ENCODE measurements around the gene TLK2.
"Not testable (repeated sequence)": the region's sequence is repeated elsewhere in the genome, so short reads cannot be mapped to it uniquely, and the experiment has no call there.

Gene TLK2

DNA sequence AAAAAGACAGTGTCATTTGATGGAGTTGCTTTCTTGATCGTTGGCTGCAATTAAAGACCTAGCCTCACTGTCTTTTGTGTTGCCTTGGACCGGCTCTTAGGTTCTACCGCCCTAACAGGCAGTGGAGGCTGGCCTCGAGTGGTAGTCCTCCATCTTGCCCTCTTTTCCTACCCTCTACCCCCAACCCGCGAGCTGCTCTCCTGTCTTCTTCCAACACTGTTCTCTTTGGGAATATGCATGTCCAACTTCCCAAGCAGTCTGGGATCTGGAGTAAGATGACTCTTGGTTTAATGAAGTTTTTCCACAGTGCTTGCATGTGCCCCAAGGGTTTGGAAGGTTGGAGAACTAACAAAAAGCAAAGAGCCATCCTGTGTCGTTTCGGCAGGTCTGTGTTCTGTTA lies 1.5 kb upstream of the TLK2 start:
- DNase-seq (ENCODE audit: insufficient read length, low spot score); FAIRE-seq: not testable (repeated sequence)

DNA sequence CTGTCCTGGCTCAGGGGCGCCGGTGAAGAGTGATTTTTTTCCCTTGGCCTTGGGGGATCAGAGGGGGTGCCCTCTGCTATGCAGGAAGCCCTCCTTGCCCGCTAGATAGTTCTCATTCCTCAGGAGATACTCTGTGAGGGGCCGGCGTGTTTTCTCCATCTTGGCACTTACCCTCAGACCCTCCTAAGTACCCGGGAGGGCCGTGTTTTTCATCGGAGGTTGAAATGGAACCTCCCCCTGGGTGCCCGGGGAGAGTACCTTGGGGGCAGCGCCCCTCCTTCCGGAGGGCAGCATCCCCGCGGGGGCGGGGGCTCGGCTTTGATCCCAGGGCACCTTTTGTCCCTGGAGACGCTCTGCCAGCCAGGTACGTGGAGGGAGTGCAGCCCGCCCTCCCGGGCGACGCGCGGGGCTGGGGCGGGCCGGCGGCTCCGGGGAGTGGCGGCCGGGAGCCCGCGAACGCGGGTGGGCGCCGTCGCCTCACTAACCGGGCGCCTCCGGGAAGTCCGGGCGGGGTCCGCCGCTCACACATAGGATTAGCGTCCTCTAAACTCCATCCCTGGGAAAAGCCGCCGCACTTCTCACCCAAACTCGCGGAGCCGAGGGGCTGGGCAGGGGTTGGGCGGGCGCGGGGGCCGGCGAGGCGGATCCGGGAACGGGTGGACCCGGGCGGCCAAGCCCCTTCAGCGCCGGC lies 762 bp upstream of the TLK2 start:
- not testable (repeated sequence) for FAIRE-seq; DNase-seq (ENCODE audit: insufficient read length, low spot score)

DNA sequence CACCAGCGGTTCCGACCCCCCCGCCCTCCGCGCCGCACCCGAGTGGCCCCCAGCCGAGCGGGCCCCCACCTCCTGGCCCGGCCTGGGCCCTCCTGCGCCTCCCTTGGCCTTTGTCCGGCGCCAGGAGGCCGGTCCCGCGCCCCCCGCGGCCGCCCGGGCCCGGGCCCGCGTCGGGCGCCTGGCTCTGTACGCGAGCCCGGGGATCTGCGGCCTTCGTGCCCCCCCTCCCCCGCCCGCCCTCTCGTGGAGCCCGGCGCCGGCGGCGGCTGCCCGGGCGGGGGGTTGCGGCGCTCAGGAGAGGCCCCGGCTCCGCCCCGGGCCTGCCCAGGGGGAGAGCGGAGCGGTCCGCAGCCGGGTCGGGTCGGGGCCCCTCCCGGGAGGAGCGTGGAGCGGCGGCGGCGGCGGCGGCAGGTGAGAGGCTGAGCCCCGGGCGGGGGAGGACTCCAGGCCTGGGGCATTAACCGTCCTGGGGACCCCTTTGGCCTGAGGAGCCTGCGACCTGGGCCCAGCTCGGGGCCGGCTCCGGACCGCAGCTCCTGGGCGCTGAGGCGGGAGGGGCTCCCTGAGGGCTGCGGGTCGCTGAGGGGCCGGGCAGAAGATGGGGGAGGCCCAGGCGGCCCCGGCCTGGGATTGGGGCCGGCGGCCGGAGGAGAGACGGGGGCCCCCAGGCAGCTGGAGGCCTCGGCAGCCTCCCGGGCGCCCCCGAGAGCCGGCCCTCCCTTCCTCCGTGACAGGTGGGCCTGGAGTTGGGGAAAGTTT lies 434 bp downstream of the TLK2 start:
- DNase-seq (ENCODE audit: insufficient read length, low spot score); FAIRE-seq: not testable (repeated sequence)

DNA sequence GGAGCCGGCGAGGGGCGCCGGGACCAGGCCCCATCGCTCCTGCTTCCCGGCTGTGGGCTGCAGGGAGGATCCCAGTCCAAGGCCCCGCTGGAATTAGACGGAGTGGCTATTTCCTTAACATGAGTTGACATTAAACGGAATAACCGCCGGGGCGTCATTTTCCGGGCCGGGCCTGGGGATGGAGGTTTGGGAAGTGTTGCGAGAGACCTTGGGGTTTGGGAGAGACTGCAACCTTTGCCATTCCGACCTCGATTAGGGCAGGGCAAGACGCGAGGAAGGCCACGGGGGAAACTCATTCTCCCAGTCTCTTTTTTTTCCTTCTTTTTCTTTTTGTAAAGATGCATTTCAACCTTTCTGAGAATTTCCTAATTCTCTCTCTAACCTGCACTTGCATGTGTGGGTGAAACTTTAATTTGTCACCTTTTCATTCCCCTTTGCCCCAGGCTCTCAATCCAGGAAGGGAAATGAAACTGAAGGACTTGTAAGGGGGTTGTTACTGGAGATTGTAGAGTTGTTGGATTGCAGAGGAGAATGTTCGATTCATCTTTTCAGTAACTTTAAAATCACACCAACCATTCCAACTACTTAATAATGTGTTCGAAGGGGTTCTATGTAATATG lies 1.1 kb downstream of the TLK2 start:
- FAIRE-seq; DNase-seq (ENCODE audit: insufficient read length, low spot score): not testable (repeated sequence)

DNA sequence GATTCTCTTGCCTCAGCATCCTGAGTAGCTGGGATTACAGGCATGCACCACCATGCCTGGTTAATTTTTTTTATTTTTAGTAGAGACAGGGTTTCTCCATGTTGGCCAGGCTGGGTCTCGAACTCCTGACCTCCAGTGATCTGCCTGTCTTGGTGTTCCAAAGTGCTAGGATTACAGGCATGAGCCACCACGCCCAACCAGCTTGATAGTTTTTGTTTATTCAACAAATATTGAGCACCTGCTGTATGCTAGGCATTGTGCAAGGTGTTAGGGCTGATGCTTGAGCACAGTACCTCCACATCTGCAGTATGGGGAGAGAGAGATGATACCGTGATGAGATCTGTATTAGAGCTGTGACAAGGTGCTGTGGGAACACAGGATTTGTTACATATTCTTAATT lies 3.9 kb downstream of the TLK2 start:
- FAIRE-seq; DNase-seq (ENCODE audit: insufficient read length, low spot score): not testable (repeated sequence)

DNA sequence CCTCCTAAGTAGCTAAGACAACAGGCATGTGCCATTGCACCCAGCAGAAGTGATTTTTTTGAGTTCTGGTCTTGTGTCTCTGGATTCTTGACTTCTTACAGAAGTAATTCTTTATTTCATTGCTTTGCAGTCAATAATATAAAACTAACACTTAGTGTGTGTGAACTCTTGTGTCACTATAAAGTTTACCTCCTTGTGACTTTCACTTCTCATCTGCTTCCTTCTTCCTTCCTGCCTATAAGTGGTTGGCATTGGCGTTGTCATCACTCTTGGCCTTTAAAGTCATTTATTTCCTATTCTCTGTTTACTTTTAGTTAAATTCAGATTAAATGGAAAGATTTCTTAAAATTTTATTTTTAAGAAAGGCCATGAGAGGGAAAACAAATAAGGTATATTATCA lies 12.4 kb downstream of the TLK2 start:
- not testable (repeated sequence) for FAIRE-seq

DNA sequence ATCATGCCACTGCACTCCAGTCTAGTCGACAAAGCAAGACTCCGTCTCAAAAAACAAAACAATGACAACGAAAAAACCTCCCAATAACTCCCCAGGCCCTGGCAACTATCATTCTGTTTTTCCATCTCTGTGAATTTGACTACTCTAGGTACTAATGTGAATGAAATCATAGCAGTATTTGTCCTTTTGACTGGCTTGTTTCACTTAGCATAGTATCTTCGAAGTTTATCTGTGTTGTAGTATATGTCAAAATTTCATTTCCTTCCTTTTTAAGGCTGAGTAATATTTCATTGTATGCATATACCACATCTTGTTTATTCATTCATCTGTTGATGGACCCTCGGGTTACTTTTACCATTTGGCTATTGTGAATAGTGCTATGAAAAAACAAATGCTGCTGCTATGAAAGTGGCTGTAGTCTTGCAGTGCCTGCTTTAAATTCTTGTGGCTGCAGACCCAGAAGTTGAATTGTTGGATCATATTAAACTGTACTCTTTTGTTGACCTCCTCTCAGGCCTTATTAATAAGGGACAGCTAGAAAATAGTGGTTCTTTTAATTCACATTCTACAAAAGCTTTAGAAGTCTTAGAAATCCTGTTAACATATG lies 14.5 kb downstream of the TLK2 start:
- not testable (repeated sequence) for FAIRE-seq

More for the DNA sequence above, 12.4 kb downstream of the TLK2 start:
- DNase-seq (ENCODE audit: insufficient read length, low spot score) = not testable (repeated sequence)

DNA sequence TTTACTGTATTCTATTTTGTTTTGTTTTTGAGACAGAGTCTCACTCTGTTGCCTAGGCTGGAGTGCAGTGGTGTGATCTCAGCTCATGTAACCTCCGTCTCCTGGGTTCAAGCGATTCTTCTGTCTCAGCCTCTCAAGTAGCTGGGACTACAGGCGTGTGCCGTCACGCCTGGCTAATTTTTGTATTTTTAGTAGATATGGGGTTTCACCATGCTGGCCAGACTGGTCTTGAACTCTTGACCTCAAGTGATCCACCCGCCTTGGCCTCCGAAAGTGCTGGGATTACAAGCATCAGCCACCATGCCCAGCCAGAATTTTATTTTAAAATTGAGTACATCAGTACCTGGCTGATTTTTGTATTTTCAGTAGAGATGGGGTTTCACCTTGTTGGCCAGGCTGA lies 15.4 kb downstream of the TLK2 start:
- not testable (repeated sequence) for FAIRE-seq; DNase-seq (ENCODE audit: insufficient read length, low spot score)

More for the DNA sequence above, 14.5 kb downstream of the TLK2 start:
- not testable (repeated sequence) for DNase-seq (ENCODE audit: insufficient read length, low spot score)

DNA sequence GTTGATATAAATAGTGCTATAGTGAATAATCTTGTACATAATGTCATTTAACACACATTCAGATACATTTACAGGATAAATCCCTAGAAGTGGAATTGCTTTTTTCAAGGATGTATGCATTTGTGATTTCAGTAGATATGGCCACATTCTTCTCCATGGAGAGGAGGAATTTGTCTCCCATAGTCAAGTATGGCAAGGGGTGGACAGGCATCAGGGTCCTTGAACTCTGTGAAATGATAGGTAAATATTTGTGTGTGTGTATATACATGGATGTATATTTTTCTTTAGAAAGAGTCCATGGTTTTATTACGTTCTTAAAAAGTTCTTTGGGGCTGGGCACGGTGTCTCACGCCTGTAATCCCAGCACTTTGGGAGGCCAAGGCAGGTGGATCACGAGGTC lies 17.7 kb downstream of the TLK2 start:
- FAIRE-seq = not testable (repeated sequence)

DNA sequence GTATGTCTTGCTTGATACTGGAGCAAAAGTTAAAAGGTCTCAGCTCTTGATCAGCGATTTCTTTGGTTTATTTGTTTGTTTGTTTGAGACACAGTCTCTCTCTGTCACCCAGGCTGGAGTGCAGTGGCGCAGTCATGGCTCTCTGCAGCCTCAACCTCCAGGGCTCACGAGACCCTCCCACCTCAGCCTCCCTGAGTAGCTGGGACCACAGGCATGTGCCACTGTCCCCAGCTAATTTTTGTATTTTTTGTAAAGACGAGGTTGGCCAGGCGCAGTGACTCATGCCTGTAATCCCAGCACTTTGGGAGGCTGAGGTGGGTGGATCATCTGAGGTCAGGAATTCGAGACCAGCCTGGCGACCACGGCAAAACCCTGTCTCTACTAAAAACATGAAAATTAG lies 20.2 kb downstream of the TLK2 start:
- FAIRE-seq; DNase-seq (ENCODE audit: insufficient read length, low spot score): not testable (repeated sequence)

More for the DNA sequence above, 17.7 kb downstream of the TLK2 start:
- not testable (repeated sequence) for DNase-seq (ENCODE audit: insufficient read length, low spot score)

DNA sequence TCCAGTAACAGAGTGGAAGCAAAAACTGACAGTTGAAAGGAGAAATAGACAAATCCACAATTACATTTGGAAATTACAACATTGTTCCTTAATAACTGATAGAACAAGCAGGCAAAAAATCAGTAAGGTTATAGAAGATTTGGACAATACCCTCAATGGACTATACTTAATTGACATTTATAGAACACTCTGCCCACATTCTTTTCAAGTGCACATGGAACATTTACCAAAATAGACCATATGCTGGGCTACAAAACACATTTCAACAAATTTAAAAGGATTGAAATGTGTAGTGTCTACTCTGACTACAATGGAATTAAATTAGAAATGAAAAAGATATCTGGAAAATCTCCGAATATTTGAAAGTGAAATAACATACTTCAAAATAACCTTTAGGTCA lies 21.8 kb downstream of the TLK2 start:
- DNase-seq (ENCODE audit: insufficient read length, low spot score); FAIRE-seq: not testable (repeated sequence)

DNA sequence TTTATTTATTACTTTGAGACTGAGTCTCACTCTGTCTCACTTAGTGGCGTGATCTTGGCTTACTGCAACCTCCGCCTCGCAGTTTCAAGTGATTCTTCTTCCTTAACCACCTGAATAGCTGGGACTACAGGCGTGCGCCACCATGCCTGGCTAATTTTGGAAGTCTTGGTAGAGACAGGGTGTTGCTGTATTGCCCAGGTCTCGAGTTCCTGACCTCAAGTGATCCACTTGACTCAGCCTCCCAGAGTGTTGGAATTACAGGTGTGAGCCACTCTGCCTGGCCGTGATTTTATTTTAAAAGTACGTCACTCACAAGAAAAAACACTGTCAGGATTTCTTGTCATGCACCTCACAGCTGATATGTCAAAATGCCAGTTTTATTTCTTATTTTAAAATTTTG lies 26.2 kb downstream of the TLK2 start:
- not testable (repeated sequence) for DNase-seq (ENCODE audit: insufficient read length, low spot score); FAIRE-seq

DNA sequence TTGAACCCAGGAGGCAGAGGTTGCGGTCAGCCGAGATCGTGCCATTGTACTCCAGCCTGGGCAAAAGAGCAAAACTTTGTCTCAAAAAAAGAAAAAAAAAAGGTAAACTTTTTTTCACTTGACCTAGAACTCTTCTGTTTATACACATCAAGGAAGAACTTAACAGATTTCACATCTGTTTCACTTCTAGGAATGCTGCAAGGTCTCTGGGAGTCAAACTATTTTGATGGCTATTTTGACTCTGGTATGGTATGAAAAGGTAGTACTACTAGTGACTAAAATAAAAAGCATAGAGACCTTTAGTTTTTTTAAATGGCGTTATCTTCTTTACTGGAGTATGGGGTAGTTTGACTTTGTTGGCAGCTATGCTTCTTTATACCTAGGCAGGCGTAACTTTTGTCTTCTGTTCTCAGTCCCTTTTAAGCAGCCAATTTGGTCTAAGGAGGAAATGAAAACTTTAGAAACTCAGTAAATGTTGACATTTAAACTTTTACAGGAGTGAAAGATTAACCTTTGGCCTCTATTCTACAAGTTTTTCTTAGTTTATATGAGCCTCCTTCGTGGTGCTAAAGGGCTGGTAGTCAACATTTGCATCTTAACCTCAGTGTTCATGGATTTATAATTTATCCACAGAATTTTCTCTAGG lies 28.7 kb downstream of the TLK2 start:
- FAIRE-seq; DNase-seq (ENCODE audit: insufficient read length, low spot score): not testable (repeated sequence)

DNA sequence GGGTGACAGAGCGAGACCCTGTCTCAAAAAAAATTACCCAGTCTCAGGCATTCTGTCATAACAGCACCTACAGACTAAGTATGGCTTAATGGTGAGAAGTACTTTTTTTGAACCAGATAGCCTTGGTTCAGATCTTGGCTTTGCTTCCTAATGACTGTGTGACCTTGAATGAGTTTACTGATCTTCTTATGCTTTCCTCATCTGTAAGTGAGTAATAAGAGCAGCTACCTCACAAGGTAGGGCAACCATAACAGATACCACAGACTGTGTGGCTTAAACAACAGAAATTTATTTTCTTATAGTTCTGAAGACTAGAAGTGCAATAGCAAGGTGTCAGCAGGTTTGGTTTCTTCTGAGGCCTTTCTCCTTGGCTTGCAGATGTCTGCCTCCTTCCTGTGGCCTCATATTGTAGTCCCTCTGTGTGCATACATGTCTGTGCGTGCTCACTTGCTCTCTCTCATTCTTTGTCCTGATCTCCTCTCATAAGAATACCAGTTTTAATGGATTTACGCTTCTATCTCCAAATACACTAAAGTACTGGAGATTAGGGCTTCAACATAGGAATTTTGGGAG lies 31.7 kb downstream of the TLK2 start:
- DNase-seq (ENCODE audit: insufficient read length, low spot score); FAIRE-seq: not testable (repeated sequence)

DNA sequence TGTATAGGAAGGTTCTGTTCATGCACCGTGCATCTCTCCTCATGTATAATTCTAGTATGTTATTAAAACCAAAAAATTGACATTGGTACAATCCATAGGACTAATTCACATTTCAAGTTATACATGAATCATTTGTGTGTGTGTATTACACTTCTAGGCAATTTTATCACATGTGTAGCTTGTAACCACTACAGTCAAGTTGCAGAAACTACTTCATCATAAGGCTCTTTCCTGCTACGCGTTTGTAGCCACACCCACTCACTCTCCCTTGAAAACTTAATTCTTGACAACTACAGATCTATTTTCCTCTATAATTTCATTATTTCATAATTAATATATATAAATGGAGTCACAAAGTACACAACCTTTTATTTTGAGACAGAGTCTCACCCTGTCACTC lies 32.4 kb downstream of the TLK2 start:
- not testable (repeated sequence) for FAIRE-seq; DNase-seq (ENCODE audit: insufficient read length, low spot score)

DNA sequence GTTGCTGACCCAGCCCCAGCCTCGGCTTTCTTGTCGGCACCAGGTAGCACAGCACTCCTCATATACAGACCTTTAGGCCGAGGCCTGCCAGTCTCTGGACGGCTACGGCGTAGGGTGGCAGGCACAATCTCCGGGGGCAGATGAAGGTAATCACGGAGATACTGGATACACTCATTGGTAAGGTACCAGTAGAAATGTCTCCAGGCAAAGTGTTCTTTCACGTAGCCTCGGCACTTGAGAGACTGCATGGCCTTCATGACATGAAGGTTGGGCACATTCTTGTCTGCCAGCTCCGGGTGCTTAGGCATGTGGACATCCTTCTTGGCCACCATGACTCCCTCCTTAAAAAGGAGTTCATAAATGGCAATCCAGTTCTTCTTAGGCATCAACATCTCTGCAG lies 37.8 kb downstream of the TLK2 start:
- FAIRE-seq; DNase-seq (ENCODE audit: insufficient read length, low spot score): not testable (repeated sequence)

DNA sequence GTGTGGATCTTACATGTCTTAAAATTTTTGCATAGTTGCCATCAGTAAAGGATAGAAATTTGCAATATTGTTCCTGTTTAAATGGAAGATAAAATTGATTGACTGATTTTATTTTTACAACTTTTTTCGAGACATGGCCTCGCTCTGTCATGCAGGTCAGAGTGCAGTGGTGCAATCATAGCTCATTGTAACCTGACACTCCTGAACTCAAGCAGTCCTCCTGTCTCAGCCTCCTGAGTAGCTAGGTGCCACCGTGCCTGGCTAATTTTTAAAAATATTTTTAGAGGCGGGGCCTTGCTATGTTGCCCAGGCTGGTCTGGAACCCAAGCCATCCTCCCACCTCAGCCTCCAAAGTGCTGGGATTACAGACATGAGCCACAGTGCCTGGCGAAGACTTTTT lies 42.7 kb downstream of the TLK2 start:
- DNase-seq (ENCODE audit: insufficient read length, low spot score); FAIRE-seq: not testable (repeated sequence)

DNA sequence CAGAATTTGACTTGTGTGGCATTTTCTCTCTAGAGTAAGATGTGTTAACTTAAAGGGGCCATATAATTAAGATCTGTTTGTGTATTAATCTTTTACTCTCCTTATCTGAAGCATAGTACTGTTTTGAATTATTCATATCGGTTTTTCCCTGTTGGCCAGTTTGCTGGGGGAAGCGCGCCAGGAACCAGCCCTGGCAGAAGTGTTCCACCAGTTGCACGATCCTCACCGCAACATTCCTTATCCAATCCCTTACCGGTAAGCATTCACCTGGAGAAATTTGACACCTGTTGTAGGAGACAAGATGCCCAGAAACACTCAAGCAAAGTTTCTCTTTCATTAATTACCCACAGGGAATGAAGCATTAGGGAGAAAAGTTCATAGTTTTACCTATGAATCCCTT lies 45.5 kb downstream of the TLK2 start:
- DNase-seq (ENCODE audit: insufficient read length, low spot score); FAIRE-seq: not testable (repeated sequence)

DNA sequence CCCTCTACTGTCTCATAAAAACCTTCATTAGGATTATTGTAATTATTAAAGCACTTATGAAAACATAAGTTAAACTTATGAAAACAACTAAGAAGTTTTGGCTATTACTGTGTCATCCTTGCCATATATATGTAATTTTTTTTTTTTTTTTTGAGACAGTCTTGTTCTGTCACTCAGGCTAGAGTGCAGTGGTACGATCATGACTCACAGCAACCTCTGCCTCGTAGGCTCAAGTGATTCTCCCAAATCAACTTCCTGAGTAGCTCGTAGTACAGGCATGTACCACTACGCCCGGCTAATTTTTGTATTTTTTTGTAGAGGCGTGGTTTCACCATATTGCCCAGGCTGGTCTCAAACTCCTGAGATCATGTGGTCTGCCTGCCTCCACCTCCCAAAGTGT lies 46.7 kb downstream of the TLK2 start:
- DNase-seq (ENCODE audit: insufficient read length, low spot score); FAIRE-seq: not testable (repeated sequence)

Data from D721Med (cell line).